Measurements from ENCODE around the gene OR51Q1.

DNA sequence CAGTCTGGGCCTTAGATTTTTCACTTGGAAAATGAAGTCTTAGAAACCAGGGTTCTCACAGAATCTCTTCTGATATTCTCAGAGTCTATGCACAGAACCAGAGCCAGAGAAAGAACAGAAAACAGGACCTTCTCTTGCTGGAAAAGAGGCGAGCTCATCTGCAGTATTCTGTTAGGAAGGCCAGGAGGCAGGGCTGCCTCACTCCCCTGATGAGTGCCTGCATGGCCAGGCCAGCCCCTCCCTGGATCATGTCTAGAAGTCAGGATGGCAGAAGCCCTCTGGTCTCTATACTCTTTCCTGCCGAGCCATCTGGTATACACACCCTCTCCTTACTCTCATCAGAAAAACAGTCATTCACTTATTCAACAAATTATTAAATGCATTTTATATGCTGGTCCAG lies 37.6 kb upstream of the OR51Q1 start:
- no peak for TF ChIP-seq EZH2 (IDR thresholded peaks at IDR 0.05)
- no peak for TF ChIP-seq POLR2AphosphoS5 (IDR thresholded peaks at IDR 0.05; ENCODE audit: borderline replicate concordance, low read depth, low read length)
